ENCODE data around the gene BNC2. TPM values are rescaled to one million over a fixed set of nuclear protein-coding genes. Genes with fewer than 3 reads are reported as not detected.

The BNC2 gene
- total and polyA plus RNA-seq, 2 of the 4 experiments (the other 2 are of a cell fraction): 15.5 to 45.2 TPM

DNA sequence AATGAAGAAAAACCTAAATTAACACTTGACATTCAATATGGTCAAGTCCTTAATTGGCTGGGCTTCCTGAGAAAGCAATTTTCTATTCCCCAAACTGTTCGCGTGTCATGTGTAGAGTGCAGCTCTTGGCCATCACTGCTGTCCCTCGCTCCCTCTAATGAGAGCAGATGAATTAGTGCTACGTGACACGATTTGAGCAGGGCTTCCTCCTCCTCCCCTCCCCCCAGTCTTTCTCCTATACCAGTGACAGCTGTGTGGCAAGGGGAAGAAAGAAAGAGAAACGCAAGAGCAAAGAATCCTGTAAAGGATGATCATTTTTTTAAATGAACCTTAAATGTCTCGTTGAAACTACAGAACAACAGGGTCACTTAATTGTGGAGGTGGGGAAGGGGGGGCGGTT lies 159.6 kb downstream of the BNC2 start:
- no peaks in the 10 kb centered on the region for H4K20me1 ChIP-seq (ENCODE audit: insufficient read depth, low read length)
- no peak overlapping the region for H3K18ac ChIP-seq (ENCODE audit: low read depth, low read length)
- H2BK5ac ChIP-seq (ENCODE audit: low read depth, low read length, poor library complexity, severe bottlenecking): no peak overlapping the region
- no peak overlapping the region for H4K5ac ChIP-seq (ENCODE audit: low read depth, low read length)
- H3K4ac ChIP-seq (ENCODE audit: low read depth, low read length): peak overlapping the region; percentile 59
- H2AK5ac ChIP-seq (ENCODE audit: low read depth, low read length): peak overlapping the region; percentile 79
- H2AFZ ChIP-seq (replicated peaks; ENCODE audit: low read length, poor library complexity): no peak overlapping the region
- H3K23ac ChIP-seq (ENCODE audit: low read depth, low read length): peak overlapping the region; percentile 77; the same call in 1 of the 2 replicates
- peak overlapping the region; percentile 71; the same call in 1 of the 2 replicates for H4K91ac ChIP-seq (ENCODE audit: insufficient read depth, low read depth, low read length)
- ATAC-seq (ENCODE audit: low read depth) (no peak), DNase-seq (no peak)
- H2BK120ac ChIP-seq (ENCODE audit: low read depth, low read length): peak overlapping the region; percentile 26
- no peak overlapping the region for H2BK20ac ChIP-seq (ENCODE audit: low read depth, low read length)
- peaks cover 2% of the 10 kb centered on the region; the same call in 1 of the 2 replicates for H3K36me3 ChIP-seq (ENCODE audit: control insufficient read depth, insufficient read depth, low read length)
- H2BK15ac ChIP-seq (ENCODE audit: low read depth, low read length): peak overlapping the region; percentile 80; the same call in 1 of the 3 replicates
- no peak overlapping the region for H3K4me3 ChIP-seq (ENCODE audit: insufficient read depth, low read depth, low read length)
- no peak overlapping the region for H3K4me2 ChIP-seq (ENCODE audit: low read depth, low read length)
- 70% methylated on average over 2 of the region's 8 CpGs; no CpG with 5 or more reads in 1 of the 2 experiments for WGBS, 2 experiments (ENCODE audit: extremely low coverage in 2 of 2, insufficient read length in 1 of 2)
- no peaks in the 10 kb centered on the region for H3K9me3 ChIP-seq (ENCODE audit: control insufficient read depth, insufficient read depth, low read length)
- dilution Hi-C loops (cut with HindIII; ENCODE audit: low sequenced_read_pairs, unreplicated experiment): no loop called here
- no TSS peak for BruUV-seq (replicated peaks)
- peaks cover 15% of the 10 kb centered on the region for H3K9me1 ChIP-seq (ENCODE audit: insufficient read depth, low read length)
- TF ChIP-seq POLR2A (IDR thresholded peaks at IDR 0.05; ENCODE audit: low read depth, low read length) (no peak), SMC3 (IDR thresholded peaks at IDR 0.05; ENCODE audit: low read depth, low read length) (no peak), FOS (IDR thresholded peaks at IDR 0.05; ENCODE audit: low read depth, low read length) (no peak), NFE2L2 (IDR thresholded peaks at IDR 0.05; ENCODE audit: low read depth, low read length) (no peak)
- TF ChIP-seq, protein P1, sequence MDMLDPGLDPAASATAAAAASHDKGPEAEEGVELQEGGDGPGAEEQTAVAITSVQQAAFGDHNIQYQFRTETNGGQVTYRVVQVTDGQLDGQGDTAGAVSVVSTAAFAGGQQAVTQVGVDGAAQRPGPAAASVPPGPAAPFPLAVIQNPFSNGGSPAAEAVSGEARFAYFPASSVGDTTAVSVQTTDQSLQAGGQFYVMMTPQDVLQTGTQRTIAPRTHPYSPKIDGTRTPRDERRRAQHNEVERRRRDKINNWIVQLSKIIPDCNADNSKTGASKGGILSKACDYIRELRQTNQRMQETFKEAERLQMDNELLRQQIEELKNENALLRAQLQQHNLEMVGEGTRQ (IDR thresholded peaks at IDR 0.05; ENCODE audit: low read depth, low read length): no peak
- in situ Hi-C loops (cut with MboI; ENCODE audit: low sequenced_read_pairs): loop anchor here (10.0 kb wide), 1 partner anchor 516 kb away; no protein-coding TSS in a partner anchor
- H4K8ac ChIP-seq (ENCODE audit: low read depth in 2 of 2, low read length in 2 of 2): no peak overlapping the region; a peak in 1 of 4 replicates
- POLR2A ChIA-PET (ENCODE audit: unreplicated experiment): no interaction called here
- no peaks in the 10 kb centered on the region for H3K27me3 ChIP-seq (ENCODE audit: control insufficient read depth, insufficient read depth, low read length)
- H3K4me1 ChIP-seq (ENCODE audit: control insufficient read depth, insufficient read depth, low read length): peaks cover 16% of the 10 kb centered on the region
- CTCF ChIA-PET: no interaction called here
- H3K14ac ChIP-seq (replicated peaks; ENCODE audit: low read depth, low read length): 0 out of 2 replicates have a peak overlapping the region, but pooled peaks have one; percentile 41
- H3K27ac ChIP-seq (ENCODE audit: insufficient read depth, low read length): no peak overlapping the region
- H3K56ac ChIP-seq (ENCODE audit: extremely low read depth, insufficient read depth, low read length): no peak overlapping the region
- peaks cover 18 to 48% of the 10 kb centered on the region in 2 experiments for H3K79me1 ChIP-seq (ENCODE audit: low read depth in 1 of 2, low read length in 2 of 2)
- no peak overlapping the region for H3K9ac ChIP-seq (ENCODE audit: low read depth, low read length)
- no peak overlapping the region for H2AK9ac ChIP-seq (replicated peaks; ENCODE audit: low read depth, low read length, poor library complexity)
- intact Hi-C loops (cut with micrococcal nuclease): no loop called here
